H1 (cell line): ENCODE results near the gene SP1. TPM values are rescaled to one million over a fixed set of nuclear protein-coding genes. Genes with fewer than 3 reads are reported as not detected.

Experiments
- CTCF ChIA-PET: fragments of 300-600 bp; sonication (Branson Sonifier 250); formaldehyde crosslinking; loops from one replicate; lab custom pipeline; 2021; ENCODE audit not compliant: partially characterized antibody; lab: Charles Lee
- POLR2A ChIA-PET: fragments of 300-600 bp; sonication (Branson Sonifier 250); formaldehyde crosslinking; loops from one replicate; lab custom pipeline; 2021; ENCODE audit warnings: inconsistent platforms; ENCODE audit not compliant: partially characterized antibody; lab: Charles Lee
- DNase-seq, 2 experiments: peaks; one replicate each; pipeline versions ENCODE4 v3.0.0 to v3.0.0-alpha.2; 2010 to 2022; ENCODE audit warnings: low spot score in 2 of 2, low read depth in 1 of 2, mixed read lengths in 1 of 2
- FAIRE-seq: peaks from 2 replicates; lab custom pipeline; 2011; peaks lifted over from hg19 to GRCh38; lab: Jason Lieb, UNC
- H2AFZ ChIP-seq: 2 replicates; pipeline ENCODE4 v1.8.1; 2012; ENCODE audit warnings: low read length, inconsistent platforms
- H2AK5ac ChIP-seq: 2 replicates; pipeline ENCODE4 v1.6.1; 2013; ENCODE audit warnings: low read depth, low read length
- H2BK120ac ChIP-seq: replicated peaks from 2 replicates; pipeline ENCODE3; 2013; ENCODE audit warnings: low read depth, low read length, inconsistent platforms
- H2BK12ac ChIP-seq: 2 replicates; pipeline ENCODE4 v1.6.1; 2013; ENCODE audit warnings: low read depth, low read length
- H2BK15ac ChIP-seq: 2 replicates; pipeline ENCODE4 v1.6.1; 2013; ENCODE audit warnings: low read length
- H2BK20ac ChIP-seq: 2 replicates; pipeline ENCODE4 v1.6.1; 2013; ENCODE audit warnings: low read length
- H2BK5ac ChIP-seq: 2 replicates; pipeline ENCODE4 v1.6.1; 2013; ENCODE audit warnings: low read depth, low read length
- H3K14ac ChIP-seq: 2 replicates; pipeline ENCODE4 v1.6.1; 2013; ENCODE audit warnings: inconsistent platforms; ENCODE audit not compliant: insufficient read length
- H3K18ac ChIP-seq: 2 replicates; pipeline ENCODE4 v1.6.1; 2013; ENCODE audit warnings: low read length; ENCODE audit errors: extremely low read depth
- H3K23ac ChIP-seq: 2 replicates; pipeline ENCODE4 v1.6.1; 2013; ENCODE audit warnings: inconsistent platforms; ENCODE audit not compliant: insufficient read length
- H3K23me2 ChIP-seq: 2 replicates; pipeline ENCODE4 v1.6.1; 2013; ENCODE audit warnings: low read depth, low read length
- H3K27ac ChIP-seq: 2 replicates; pipeline ENCODE4 v1.6.1; 2011; ENCODE audit warnings: low read depth, low read length, inconsistent platforms
- H3K27me3 ChIP-seq, 4 experiments: replicated peaks in 1 of 4; 1 replicate in 1 of 4; 2 replicates in 3 of 4; pipeline versions ENCODE4 v1.6.1 to v1.8.1; 2011 to 2013; ENCODE audit warnings: low read length in 3 of 4, mild to moderate bottlenecking in 3 of 4, inconsistent platforms in 2 of 4, mixed read lengths in 2 of 4, moderate library complexity in 1 of 4; ENCODE audit not compliant: control insufficient read depth in 3 of 4, insufficient read depth in 3 of 4; ENCODE audit errors: extremely low read depth in 1 of 4
- H3K36me3 ChIP-seq, 4 experiments: 2 replicates each; pipeline versions ENCODE4 v1.6.1 to v1.8.1; 2011 to 2013; ENCODE audit warnings: mild to moderate bottlenecking in 4 of 4, low read length in 3 of 4, moderate library complexity in 2 of 4, control low read depth in 1 of 4, inconsistent platforms in 1 of 4; ENCODE audit not compliant: insufficient read depth in 4 of 4, control insufficient read depth in 2 of 4
- H3K4ac ChIP-seq: replicated peaks from 2 replicates; pipeline ENCODE3; 2013; ENCODE audit warnings: low read length, low read depth, mixed read lengths, inconsistent platforms; ENCODE audit not compliant: insufficient read length
- H3K4me1 ChIP-seq, 4 experiments: replicated peaks in 1 of 4; 1 replicate in 1 of 4; 2 replicates in 3 of 4; pipeline versions ENCODE4 v1.6.1 to v1.8.1; 2011 to 2013; ENCODE audit warnings: low read length in 3 of 4, inconsistent platforms in 2 of 4, mixed read lengths in 1 of 4; ENCODE audit not compliant: insufficient read depth in 4 of 4, control insufficient read depth in 3 of 4
- H3K4me2 ChIP-seq, 2 experiments: 2 replicates each; pipeline versions ENCODE4 v1.6.1 to v1.8.1; 2011 to 2013; ENCODE audit warnings: low read depth in 2 of 2, low read length in 2 of 2, control low read depth in 1 of 2, inconsistent platforms in 1 of 2, mild to moderate bottlenecking in 1 of 2; ENCODE audit not compliant: insufficient read depth in 1 of 2
- H3K4me3 ChIP-seq, 4 experiments: fragments of 200-600, 300-600 bp in 1 of 4; sonication (generic), shearing (Covaris generic), sonication (Bioruptor Twin) in 1 of 4; 2 replicates each; pipeline versions ENCODE4 v1.5.1 to v1.8.1; 2011 to 2016; ENCODE audit warnings: low read length in 4 of 4, low read depth in 3 of 4, control low read depth in 2 of 4, inconsistent platforms in 2 of 4, mild to moderate bottlenecking in 2 of 4, mixed read lengths in 1 of 4, moderate library complexity in 1 of 4; ENCODE audit not compliant: insufficient read depth in 2 of 4; ENCODE audit errors: extremely low read depth in 1 of 4
- H3K56ac ChIP-seq: replicated peaks from 2 replicates; pipeline ENCODE3; 2013; ENCODE audit warnings: low read depth, mild to moderate bottlenecking, mixed read lengths, low read length, inconsistent platforms; ENCODE audit not compliant: insufficient read length
- H3K79me1 ChIP-seq: 2 replicates; pipeline ENCODE4 v1.6.1; 2013; ENCODE audit warnings: low read depth, low read length, control low read depth
- H3K79me2 ChIP-seq, 2 experiments: 2 replicates each; pipeline versions ENCODE4 v1.6.1 to v1.8.1; 2012 to 2013; ENCODE audit warnings: low read length in 2 of 2, mild to moderate bottlenecking in 2 of 2, inconsistent platforms in 1 of 2; ENCODE audit not compliant: insufficient read depth in 2 of 2, control insufficient read depth in 1 of 2
- H3K9ac ChIP-seq, 4 experiments: replicated peaks in 1 of 4; 1 replicate in 1 of 4; 2 replicates in 3 of 4; pipeline versions ENCODE4 v1.6.1 to v1.8.1; 2011 to 2013; ENCODE audit warnings: low read depth in 3 of 4, low read length in 3 of 4, control low read depth in 2 of 4, mild to moderate bottlenecking in 2 of 4, moderate library complexity in 2 of 4, inconsistent platforms in 1 of 4; ENCODE audit errors: extremely low read depth in 1 of 4
- H3K9me3 ChIP-seq, 2 experiments: 2 replicates each; pipeline versions ENCODE4 v1.6.1 to v1.8.1; 2012 to 2013; ENCODE audit warnings: mild to moderate bottlenecking in 2 of 2, moderate library complexity in 2 of 2, control low read depth in 1 of 2, inconsistent platforms in 1 of 2, low read depth in 1 of 2, low read length in 1 of 2, mixed read lengths in 1 of 2; ENCODE audit not compliant: insufficient read depth in 2 of 2
- H4K20me1 ChIP-seq, 2 experiments: replicated peaks in 1 of 2; 2 replicates each; pipeline versions ENCODE3 to v1.8.1; 2011 to 2013; ENCODE audit warnings: inconsistent platforms in 2 of 2, low read length in 2 of 2, mild to moderate bottlenecking in 1 of 2; ENCODE audit not compliant: insufficient read depth in 2 of 2, control insufficient read depth in 1 of 2
- H4K5ac ChIP-seq: 2 replicates; pipeline ENCODE4 v1.6.1; 2013; ENCODE audit warnings: low read length, low read depth, mixed read lengths, inconsistent platforms; ENCODE audit not compliant: insufficient read length
- H4K8ac ChIP-seq: 2 replicates; pipeline ENCODE4 v1.8.0; 2013; ENCODE audit warnings: mild to moderate bottlenecking, moderate library complexity, low read length, inconsistent platforms; ENCODE audit not compliant: insufficient read depth; ENCODE audit errors: extremely low read depth
- H4K91ac ChIP-seq: replicated peaks from 2 replicates; pipeline ENCODE3; 2013; ENCODE audit warnings: low read length, mixed read lengths, inconsistent platforms; ENCODE audit not compliant: insufficient read length
- CHD2 ChIP-seq: IDR thresholded peaks from 2 replicates; pipeline ENCODE4 v1.6.1; 2012; ENCODE audit warnings: low read length, improper control_type of control experiment
- CREB1 ChIP-seq: IDR thresholded peaks from 2 replicates; pipeline ENCODE4 v1.6.1; 2012; ENCODE audit warnings: inconsistent platforms
- SAP30 ChIP-seq: fragments of 300-600 bp; sonication (generic); IDR thresholded peaks from 2 replicates; pipeline ENCODE4 v1.7.1; 2012; ENCODE audit warnings: low read length, moderate library complexity, mild to moderate bottlenecking, inconsistent platforms; ENCODE audit not compliant: insufficient read depth, insufficient replicate concordance
- SUZ12 ChIP-seq: fragments of 200-600 bp; sonication (generic); IDR thresholded peaks from 2 replicates; pipeline ENCODE4 v1.6.1; 2012; ENCODE audit warnings: mild to moderate bottlenecking, inconsistent platforms, low read length, moderate library complexity, mixed read lengths
- TAF1 ChIP-seq: IDR thresholded peaks from 2 replicates; pipeline ENCODE4 v1.6.1; 2011; ENCODE audit warnings: mild to moderate bottlenecking, low read depth, low read length
- WGBS, 2 experiments: shearing (Covaris generic) in 1 of 2; methylation state at CpG; one replicate each; pipeline versions ENCODE4 v1.1.6 to v1.1.7; 2013 to 2015; ENCODE audit warnings: low lambda C conversion rate in 2 of 2, mixed read lengths in 2 of 2, inconsistent platforms in 1 of 2, low coverage in 1 of 2, missing lambda C conversion rate in 1 of 2; ENCODE audit not compliant: insufficient replicate concordance in 2 of 2, insufficient coverage in 1 of 2, insufficient read length in 1 of 2; ENCODE audit errors: extremely low coverage in 1 of 2, missing lambda C conversion rate in 1 of 2; 5-methylcytosine and 5-hydroxymethylcytosine counted together
- polyA plus RNA-seq, 7 experiments: library from polyadenylated mRNA; depleted of rRNA in 3 of 7; stranded (reverse) in 5 of 7; unstranded in 2 of 7; fragments of >200 nt in 5 of 7; fragments of 200-250 nt in 2 of 7; gene quantifications; 1 replicate in 5 of 7; 2 replicates in 1 of 7; 4 replicates in 1 of 7; pipeline versions ENCODE4 v1.2.1 to v1.2.3, GENCODE V29; 2011 to 2013; ENCODE audit warnings: missing spikeins in 2 of 7, mixed read lengths in 2 of 7
- total RNA-seq: library from RNA; stranded (reverse); fragmentation: NEBNext Ultra II Directional; extraction: Animal tissue kit (Norgen Biotek cat#: 25700); gene quantifications from 2 replicates; pipeline ENCODE4 v1.2.1, GENCODE V29; 2021
- TF ChIP-seq, protein P1 (sequence below): IDR thresholded peaks from 2 replicates; pipeline ENCODE4 v1.6.1; 2011; ENCODE audit warnings: low read length, improper control_type of control experiment
- TF ChIP-seq, protein P2 (sequence below), 3 experiments: IDR thresholded peaks; 1 replicate in 2 of 3; 2 replicates in 1 of 3; pipeline versions ENCODE4 v1.5.1 to v1.6.1; 2011; ENCODE audit warnings: low read length in 3 of 3, mild to moderate bottlenecking in 3 of 3, inconsistent platforms in 2 of 3, low read depth in 1 of 3, moderate library complexity in 1 of 3; ENCODE audit not compliant: insufficient read depth in 1 of 3; ENCODE audit errors: control extremely low read depth in 1 of 3

The SP1 gene
- total and polyA plus RNA-seq, 2 of the 8 experiments (the other 6 are each of a cell fraction or from before 2014, with no cell fraction given), result 50.7 to 75.2 TPM

GRCh38 chr12:53441040-53441833 lies 61.3 kb downstream of the SP1 start, which contains the start of gene PRR13:
Gene PRR13 (plus strand): TSS chr12:53441734. CDS start chr12:53442715, 981 bp downstream.
- Histone ChIP-seq H3K27me3 (no peaks in the 10 kb centered on the region), H3K4me3 (peak within 1 kb of the TSS; percentile 69 to 99 (median 88)), H4K91ac (no peak within 1 kb of the TSS), H3K23me2 (peaks cover 6% of the 10 kb centered on the region; the same call in 1 of the 2 replicates), H3K56ac (peak within 1 kb of the TSS; percentile 67), H3K23ac (no peak within 1 kb of the TSS), H3K79me1 (no peaks in the 10 kb centered on the region; the same call in 1 of the 2 replicates), H4K20me1 (no peaks in the 10 kb centered on the region), H3K4me1 (peaks cover 0 to 8% (median 3%) of the 10 kb centered on the region in 4 experiments; a peak in 4 of 7 replicates), H4K8ac (peak within 1 kb of the TSS; percentile 81; the same call in 1 of the 2 replicates), H3K79me2 (peaks cover 0 to 6% of the 10 kb centered on the region in 2 experiments; a peak in 2 of 4 replicates), H2BK120ac (no peak within 1 kb of the TSS), H2BK5ac (peak within 1 kb of the TSS; percentile 79), H4K5ac (peak within 1 kb of the TSS; percentile 8), H2BK15ac (peak within 1 kb of the TSS; percentile 81; the same call in 1 of the 2 replicates), H3K9ac (peak within 1 kb of the TSS; percentile 59 to 95 (median 68)), H3K27ac (peak within 1 kb of the TSS; percentile 30; the same call in 1 of the 2 replicates), H3K4me2 (peak within 1 kb of the TSS; percentile 90), H2AFZ (peak within 1 kb of the TSS; percentile 89), H3K18ac (peak within 1 kb of the TSS; percentile 94), H3K36me3 (peaks cover 0 to 20% (median 10%) of the 10 kb centered on the region in 4 experiments; a peak in 4 of 8 replicates), H2BK20ac (no peak within 1 kb of the TSS), H3K4ac (no peak within 1 kb of the TSS), H2BK12ac (peak within 1 kb of the TSS; percentile 19; the same call in 1 of the 2 replicates), H3K9me3 (no peaks in the 10 kb centered on the region), H3K14ac (no peak within 1 kb of the TSS), H2AK5ac (peak within 1 kb of the TSS; percentile 53; the same call in 1 of the 2 replicates)
- CTCF ChIA-PET, result interaction anchor here (1.0 to 1.2 kb wide), 4 partner anchors 11 to 68 kb away, joined by 3 to 4 read pairs (median 3); no protein-coding TSS in a partner anchor
- 7% methylated on average over 31 of the region's 31 CpGs; no CpG with 5 or more reads in 1 of the 2 experiments for WGBS, 2 experiments
- POLR2A ChIA-PET, result interaction anchor here (0.7 to 57.6 kb wide), 12 partner anchors 10 to 120 kb away, joined by 3 to 3397 read pairs (median 6); partner anchors contain the start of genes AAAS, AMHR2, MAP3K12 and NPFF
- peak; percentile 95 to 96 for DNase-seq
- no peak for FAIRE-seq
- TF ChIP-seq, protein P1, sequence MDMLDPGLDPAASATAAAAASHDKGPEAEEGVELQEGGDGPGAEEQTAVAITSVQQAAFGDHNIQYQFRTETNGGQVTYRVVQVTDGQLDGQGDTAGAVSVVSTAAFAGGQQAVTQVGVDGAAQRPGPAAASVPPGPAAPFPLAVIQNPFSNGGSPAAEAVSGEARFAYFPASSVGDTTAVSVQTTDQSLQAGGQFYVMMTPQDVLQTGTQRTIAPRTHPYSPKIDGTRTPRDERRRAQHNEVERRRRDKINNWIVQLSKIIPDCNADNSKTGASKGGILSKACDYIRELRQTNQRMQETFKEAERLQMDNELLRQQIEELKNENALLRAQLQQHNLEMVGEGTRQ, result no peak
- TF ChIP-seq TAF1, result peak; percentile 79
- no peak for TF ChIP-seq SAP30
- peak; percentile 41; the same call in 1 of the 2 replicates for TF ChIP-seq CREB1
- peak; percentile 68 for TF ChIP-seq CHD2
- TF ChIP-seq SUZ12, result no peak
- TF ChIP-seq, protein P2, sequence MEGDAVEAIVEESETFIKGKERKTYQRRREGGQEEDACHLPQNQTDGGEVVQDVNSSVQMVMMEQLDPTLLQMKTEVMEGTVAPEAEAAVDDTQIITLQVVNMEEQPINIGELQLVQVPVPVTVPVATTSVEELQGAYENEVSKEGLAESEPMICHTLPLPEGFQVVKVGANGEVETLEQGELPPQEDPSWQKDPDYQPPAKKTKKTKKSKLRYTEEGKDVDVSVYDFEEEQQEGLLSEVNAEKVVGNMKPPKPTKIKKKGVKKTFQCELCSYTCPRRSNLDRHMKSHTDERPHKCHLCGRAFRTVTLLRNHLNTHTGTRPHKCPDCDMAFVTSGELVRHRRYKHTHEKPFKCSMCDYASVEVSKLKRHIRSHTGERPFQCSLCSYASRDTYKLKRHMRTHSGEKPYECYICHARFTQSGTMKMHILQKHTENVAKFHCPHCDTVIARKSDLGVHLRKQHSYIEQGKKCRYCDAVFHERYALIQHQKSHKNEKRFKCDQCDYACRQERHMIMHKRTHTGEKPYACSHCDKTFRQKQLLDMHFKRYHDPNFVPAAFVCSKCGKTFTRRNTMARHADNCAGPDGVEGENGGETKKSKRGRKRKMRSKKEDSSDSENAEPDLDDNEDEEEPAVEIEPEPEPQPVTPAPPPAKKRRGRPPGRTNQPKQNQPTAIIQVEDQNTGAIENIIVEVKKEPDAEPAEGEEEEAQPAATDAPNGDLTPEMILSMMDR (IDR thresholded peaks at IDR 0.05; ENCODE audit: control extremely low read depth in 1 of 3, insufficient read depth in 1 of 3, low read depth in 1 of 3, low read length in 3 of 3), result no peak
